Daoy (cell line): Measurements from ENCODE around the gene PLPPR5. TPM values are rescaled to one million over a fixed set of nuclear protein-coding genes. Genes with fewer than 3 reads are reported as not detected.
"Not testable (repeated sequence)": the region's sequence is repeated elsewhere in the genome, so short reads cannot be mapped to it uniquely, and the experiment has no call there.

Experiments used
- DNase-seq: peaks from one replicate; pipeline ENCODE4 v3.0.0-alpha.2; 2015; ENCODE audit warnings: low read depth
- total RNA-seq: library from RNA; depleted of rRNA; stranded (reverse); fragments of >200 nt; shearing (Covaris generic); gene quantifications from 2 replicates; pipeline ENCODE4 v1.2.3, GENCODE V29; 2014

PLPPR5 gene
- total RNA-seq, 1 experiment from 2014 or later: not detected

- no peak for DNase-seq
Measured at GRCh38 chr1:98919211-98919610, 85.5 kb downstream of the PLPPR5 start.

DNA sequence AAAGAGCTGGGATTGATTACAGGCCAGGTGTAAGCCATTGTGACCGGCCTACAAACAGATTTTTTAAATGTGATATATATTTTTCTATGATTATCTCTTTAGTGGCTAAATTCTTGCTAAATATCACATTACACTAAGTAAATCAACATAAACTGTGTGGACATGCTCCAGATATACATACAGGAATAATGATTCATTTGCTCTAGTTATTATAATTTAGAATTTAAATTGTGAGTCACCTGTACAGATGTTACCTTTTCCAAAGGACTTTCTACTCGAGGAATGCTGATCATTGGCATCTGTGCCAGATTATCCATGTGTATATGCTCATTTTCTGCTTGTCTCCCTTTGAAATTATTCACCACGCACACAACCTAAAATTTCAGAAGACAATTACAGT lies 90.1 kb downstream of the PLPPR5 start:
- DNase-seq: no peak

GRCh38 chr1:98910827-98911226 lies 93.8 kb downstream of the PLPPR5 start:
- no peak for DNase-seq

- no peak for DNase-seq
Measured at GRCh38 chr1:98908980-98909379, 95.7 kb downstream of the PLPPR5 start.

DNA sequence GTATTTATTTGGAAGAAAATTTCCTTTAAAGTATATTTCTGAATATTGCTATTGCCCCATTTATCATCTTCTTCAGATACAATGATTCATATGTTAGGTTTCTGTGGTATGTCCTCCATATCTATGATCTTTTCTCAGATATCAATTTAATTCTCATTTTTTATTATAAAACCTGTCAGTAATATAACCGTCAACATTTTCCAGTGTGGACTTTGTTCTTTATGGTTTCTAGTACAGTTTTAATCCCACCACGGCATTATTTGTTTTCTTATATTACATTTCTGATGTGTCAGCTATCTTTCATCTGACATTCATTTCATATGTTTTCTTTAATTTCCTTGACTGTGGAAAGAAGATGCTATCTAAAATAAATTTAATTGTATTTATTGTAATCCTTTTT lies 97.9 kb downstream of the PLPPR5 start:
- no peak for DNase-seq

DNA sequence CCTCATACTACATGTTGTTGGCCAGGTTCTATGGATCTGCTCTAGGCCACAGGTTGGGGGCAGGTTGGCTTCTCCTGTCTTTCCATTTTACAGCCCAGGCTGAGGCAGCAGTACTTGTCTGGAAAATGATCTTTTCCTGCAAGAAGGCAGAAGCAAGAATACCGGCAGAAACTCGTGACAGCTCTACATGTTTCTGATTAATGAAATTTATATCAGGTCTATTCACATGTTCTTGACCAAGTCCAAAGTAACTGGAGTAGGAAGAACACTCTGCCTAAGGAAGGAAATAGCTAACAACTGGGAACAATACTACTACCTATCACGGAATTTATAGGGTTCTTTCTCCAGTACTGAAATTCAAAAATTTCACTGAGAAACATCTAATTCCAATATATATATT lies 98.3 kb downstream of the PLPPR5 start:
- DNase-seq: no peak

DNA sequence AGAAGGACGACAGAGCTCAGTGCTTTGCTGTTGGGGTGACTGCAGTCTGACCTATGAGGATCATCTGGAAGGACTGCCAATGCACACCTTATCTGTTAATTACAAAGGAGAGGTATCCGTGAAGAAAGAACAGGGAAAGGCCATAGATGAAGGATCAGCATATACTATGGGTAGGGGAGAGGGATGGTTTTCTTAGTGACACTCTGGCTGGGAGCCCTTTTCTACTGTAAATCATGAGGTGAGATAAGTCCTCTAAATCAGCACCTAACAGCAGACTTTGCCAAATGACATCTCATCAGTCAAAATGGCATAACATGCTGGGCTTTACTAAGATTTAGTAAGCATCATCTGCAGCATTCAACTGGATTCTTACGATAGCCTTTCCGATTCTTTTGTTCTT lies 100.0 kb downstream of the PLPPR5 start:
- DNase-seq: no peak

- DNase-seq: no peak
Measured at GRCh38 chr1:98903726-98904125, 100.9 kb downstream of the PLPPR5 start.

- peak; percentile 41 for DNase-seq
Measured at GRCh38 chr1:98903261-98903660, 101.4 kb downstream of the PLPPR5 start.

DNA sequence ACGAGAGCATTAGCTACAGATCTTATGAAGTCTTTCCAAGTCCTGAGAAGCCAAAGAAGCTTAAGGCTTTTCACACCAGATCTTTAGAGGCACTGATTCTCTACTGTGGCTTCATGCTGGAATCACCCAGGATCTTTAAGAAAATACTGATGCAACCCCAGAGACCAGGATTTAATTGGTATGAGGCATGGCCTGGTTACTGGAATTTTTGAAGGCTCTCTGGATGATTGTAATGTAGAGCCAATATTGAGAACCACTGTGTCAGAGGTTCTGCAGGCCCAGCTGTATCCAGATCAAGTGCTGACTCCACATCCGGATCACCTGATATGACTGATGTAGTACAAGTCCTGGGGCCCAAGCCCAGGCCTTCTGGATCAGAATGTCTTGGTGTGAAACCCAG lies 105.7 kb downstream of the PLPPR5 start:
- no peak for DNase-seq

GRCh38 chr1:98897479-98897878 lies 107.2 kb downstream of the PLPPR5 start:
- DNase-seq: no peak

DNA sequence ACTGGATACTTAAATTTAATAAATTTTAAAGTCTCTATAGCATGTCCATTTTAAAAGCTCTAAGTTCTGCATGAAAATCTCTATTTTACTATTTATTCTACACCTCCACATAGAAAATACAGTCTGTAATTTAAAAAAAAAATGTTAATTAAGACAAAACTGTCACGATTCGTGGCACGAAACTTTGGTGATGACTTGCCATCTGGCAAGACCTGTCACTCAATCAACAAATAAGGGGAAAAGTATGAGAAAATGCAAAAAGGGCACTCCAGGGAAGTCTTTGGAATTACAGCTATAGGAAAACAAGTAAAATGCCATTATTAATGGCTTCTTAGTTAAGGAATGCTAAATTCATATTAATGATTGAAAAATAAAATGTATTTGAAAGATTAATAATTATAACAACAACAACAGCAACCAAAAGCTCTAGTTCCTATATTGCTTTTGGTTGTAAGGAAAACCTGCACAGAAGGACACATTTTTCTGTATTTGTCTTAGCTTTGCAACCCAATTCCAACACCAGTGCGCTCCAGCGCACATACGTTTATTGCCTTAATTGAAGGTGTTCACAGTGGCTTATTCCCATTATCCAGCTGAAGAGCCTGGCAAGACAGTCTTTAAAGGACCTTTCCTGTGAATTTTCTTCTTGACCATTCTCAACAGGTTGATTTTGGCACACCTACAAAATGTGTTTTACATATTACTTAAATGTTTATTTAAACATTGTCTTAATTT lies 107.8 kb downstream of the PLPPR5 start:
- DNase-seq: no peak

GRCh38 chr1:98893371-98893770 lies 111.3 kb downstream of the PLPPR5 start:
- no peak for DNase-seq

DNA sequence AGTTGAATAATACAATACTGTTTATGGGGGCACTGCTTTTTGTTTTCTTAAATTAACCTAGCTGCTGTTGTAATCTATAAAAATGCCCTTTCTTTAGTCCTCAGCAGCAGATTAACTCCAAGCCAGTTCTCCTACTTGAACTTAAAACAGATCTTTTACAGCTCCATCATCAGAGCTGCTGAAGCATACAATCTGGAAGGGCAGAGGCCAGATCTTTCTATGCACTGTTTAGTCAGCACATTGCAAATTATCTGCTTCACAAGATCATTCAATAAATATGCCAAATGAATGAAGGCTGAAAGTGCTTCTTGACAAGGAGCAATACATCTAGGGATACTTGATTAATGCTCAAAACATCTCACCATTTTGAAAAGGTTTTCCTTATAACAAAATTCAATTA lies 115.8 kb downstream of the PLPPR5 start:
- no peak for DNase-seq

DNA sequence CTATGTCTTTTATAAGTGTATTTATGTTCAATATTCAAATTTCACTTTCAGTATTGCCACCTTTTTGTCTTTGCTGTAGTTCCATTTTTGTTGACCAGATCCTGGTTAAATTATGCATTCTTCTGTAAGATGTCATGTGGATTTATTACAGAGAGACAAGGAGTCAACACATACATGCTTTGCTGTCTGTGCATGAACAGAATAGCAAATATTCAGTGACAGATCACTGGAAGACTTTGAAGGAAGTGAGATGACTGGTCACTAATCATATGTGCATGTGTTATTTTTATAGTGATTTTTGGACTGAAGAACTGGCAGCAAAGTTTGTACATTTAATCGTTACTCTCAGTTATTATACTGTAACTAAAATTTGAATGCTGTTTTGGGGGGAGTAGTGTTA lies 117.2 kb downstream of the PLPPR5 start:
- no peak for DNase-seq

- no peak for DNase-seq
Measured at GRCh38 chr1:98884864-98885263, 119.8 kb downstream of the PLPPR5 start.

- DNase-seq: no peak
Measured at GRCh38 chr1:98881901-98882300, 122.8 kb downstream of the PLPPR5 start.

DNA sequence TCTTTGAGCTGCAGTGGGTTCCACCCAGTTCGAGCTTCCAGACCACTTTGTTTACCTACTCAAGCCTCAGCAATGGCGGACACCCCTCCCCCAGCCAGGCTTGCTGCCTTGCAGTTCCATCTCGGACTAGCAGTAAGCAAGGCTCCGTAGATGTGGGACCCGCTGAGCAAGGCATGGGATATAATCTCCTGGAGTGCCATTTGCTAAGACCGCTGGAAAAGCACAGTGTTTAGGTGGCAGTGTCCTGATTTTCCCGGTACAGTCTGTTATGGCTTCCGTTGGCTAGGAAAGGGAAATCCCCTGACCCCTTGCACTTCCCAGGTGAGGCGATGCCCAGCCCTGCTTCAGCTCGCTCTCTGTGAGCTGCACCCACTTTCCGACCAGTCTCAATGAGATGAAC lies 123.4 kb downstream of the PLPPR5 start:
- DNase-seq: not testable (repeated sequence)

- DNase-seq: no peak
Measured at GRCh38 chr1:98874828-98875227, 129.8 kb downstream of the PLPPR5 start.

GRCh38 chr1:98870959-98871903 lies 133.4 kb downstream of the PLPPR5 start:
- DNase-seq: peak; percentile 13

DNA sequence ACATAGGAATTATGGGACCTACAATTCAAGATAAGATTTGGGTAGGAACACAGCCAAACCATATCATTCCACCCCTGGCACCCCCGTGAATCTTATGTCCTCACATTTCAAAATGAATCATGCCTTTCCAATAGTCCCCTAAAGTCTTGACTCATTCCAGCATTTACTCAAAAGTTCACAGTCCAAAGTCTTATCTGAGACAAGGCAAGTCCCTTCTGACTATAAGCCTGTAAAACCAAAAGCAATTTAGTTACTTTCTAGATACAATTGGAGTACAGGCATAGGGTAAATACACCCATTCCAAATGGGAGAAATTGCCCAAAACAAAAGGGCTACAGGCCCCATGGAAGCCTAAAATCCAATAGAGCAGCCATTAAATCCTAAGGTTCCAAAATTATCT lies 138.9 kb downstream of the PLPPR5 start:
- DNase-seq: no peak

DNA sequence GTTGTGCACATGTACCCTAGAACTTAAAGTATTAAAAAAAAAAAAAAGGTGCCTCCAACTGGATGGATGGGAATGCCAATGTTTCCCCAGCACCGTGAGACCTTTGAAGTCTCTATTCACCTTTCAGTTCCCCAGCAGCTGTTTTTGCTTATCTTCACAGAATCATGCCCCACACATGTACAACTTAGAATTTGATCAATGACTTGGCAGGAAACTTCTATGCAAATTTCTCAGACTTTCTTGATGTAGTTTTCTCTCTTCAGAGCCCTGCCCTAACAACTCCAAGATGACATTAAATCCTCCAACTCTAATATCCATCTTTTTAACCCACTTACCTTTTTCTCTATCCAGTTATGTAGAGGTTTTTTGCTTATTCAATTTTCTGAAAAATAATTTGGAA lies 144.3 kb downstream of the PLPPR5 start:
- DNase-seq: no peak

GRCh38 chr1:98854137-98854536 lies 150.5 kb downstream of the PLPPR5 start:
- DNase-seq: no peak
